GM21825 (cell line): ENCODE results near the gene DDX50.
"Not testable (repeated sequence)": the region's sequence is repeated elsewhere in the genome, so short reads cannot be mapped to it uniquely, and the experiment has no call there.

ENCODE experiments used
- ATAC-seq: cut with Tn5 transposase; IDR thresholded peaks from one replicate; pipeline ENCODE4 v1.9.1; 2021; ENCODE audit warnings: mild to moderate bottlenecking, moderate library complexity; ENCODE audit not compliant: unreplicated experiment

Gene DDX50, protein sequence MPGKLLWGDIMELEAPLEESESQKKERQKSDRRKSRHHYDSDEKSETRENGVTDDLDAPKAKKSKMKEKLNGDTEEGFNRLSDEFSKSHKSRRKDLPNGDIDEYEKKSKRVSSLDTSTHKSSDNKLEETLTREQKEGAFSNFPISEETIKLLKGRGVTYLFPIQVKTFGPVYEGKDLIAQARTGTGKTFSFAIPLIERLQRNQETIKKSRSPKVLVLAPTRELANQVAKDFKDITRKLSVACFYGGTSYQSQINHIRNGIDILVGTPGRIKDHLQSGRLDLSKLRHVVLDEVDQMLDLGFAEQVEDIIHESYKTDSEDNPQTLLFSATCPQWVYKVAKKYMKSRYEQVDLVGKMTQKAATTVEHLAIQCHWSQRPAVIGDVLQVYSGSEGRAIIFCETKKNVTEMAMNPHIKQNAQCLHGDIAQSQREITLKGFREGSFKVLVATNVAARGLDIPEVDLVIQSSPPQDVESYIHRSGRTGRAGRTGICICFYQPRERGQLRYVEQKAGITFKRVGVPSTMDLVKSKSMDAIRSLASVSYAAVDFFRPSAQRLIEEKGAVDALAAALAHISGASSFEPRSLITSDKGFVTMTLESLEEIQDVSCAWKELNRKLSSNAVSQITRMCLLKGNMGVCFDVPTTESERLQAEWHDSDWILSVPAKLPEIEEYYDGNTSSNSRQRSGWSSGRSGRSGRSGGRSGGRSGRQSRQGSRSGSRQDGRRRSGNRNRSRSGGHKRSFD

GRCh38 chr10:68901105-68901927 lies at the start of gene DDX50:
TSS of gene DDX50 (plus strand) at chr10:68901315. CDS start at chr10:68901385, 70 bp downstream.
- peak; percentile 97 for ATAC-seq

DNA sequence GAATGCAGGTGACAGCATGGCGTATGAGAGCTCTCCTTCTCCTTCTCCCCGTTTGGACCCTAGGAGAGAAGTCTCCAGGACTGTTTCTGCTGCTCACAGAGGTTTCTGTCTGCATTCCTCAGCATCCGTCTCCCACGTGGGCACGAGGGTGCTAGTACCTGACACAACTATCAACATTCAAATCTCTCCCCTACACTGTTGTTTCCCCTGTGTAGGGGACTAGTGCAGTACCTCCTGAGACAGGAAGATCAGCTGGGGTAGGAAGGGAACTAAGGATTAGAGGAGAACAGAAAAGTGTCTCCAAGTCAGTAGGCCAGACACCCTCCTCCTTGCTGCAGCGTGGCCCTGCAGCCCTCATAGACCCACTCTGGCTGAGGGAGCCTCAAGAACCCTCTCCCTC lies 44.8 kb upstream of the DDX50 start:
- no peak for ATAC-seq

DNA sequence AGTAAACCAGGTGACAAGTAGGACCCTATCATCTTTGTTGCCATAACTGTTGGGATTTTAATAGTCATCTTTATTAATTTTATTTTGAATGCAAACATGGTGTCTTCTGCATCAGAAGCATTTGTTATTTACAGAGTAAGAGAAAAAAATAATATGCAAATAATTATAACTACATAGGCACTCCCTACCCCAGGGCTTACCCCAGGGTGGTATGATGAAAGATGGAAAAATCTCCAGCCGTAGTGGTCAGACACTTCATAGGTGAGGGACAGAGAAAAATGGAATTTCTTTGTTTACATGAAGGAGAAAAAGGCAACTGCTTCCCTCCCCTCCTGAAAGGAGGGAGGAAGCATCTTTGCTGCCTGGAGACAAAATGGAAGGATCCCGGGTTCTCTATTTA lies 44.1 kb upstream of the DDX50 start:
- ATAC-seq, result no peak

- no peak for ATAC-seq
Measured at GRCh38 chr10:68861253-68861652, 39.9 kb upstream of the DDX50 start.

DNA sequence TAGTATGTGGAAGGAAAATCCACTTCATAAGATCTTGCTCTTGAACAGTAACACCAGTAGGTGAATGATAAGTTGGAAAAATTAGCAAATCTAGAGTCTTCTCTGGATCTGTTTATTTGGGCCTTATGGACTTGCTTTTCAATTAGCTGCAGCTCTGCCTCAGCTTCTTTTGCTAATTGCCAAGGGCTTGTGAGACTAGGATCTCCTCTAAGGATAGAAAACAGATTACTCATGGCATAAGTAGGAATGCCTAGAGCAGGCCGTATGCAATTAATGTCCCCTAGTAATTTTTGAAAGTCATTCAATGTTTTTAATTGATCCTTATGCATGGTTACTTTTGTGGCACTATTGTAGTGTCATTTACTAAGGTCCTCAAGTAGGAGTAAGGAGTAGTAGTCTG lies 36.5 kb upstream of the DDX50 start:
- no peak for ATAC-seq

- not testable (repeated sequence) for ATAC-seq
Measured at GRCh38 chr10:68868173-68868572, 32.9 kb upstream of the DDX50 start.

DNA sequence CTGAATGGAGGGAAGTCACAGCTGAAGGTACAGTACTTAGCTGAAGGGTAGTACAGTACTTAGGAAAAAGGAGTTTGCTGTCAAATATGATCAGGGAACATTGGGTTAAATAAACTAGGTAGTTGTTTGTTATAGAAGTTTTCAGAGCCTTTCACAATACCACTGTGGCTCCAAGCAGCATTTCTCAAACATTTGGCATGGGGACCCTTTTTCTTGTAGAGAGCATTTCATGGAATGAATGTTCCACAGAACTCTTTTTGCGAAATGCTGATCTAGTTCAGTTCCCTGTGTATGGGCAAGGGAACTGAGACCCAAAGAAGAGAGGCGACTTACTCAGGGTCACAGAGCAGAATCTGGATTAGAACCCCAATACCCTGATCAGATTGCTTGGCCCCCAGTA lies 31.5 kb upstream of the DDX50 start:
- ATAC-seq, result no peak

- no peak for ATAC-seq
Measured at GRCh38 chr10:68870061-68870460, 31.1 kb upstream of the DDX50 start.

DNA sequence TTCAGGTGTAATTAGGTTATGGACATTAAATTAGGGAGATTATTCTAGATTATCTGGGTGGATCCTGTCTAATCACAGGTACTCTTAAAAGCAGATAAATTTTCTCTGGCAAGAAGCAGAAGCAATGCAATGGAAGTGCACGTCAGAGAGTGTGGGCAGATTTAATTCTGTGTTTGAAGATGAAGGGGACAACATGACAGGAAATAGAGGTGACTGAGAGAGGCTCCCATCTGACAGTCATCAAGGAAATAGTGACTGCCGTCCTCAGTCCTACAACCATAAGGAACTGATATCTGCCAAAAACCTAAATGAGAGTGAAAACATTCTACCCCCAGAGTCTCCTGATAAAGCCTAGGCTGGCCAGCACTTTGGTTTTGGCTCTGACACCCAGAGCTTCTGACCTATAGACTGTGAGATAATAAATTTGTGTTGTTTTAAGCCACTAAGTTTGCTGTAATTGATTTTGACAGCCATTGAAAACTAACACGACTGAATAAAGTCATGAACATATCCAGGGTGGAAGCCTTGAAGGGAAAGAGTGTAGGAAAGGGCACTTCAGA lies 30.5 kb upstream of the DDX50 start:
- no peak for ATAC-seq

DNA sequence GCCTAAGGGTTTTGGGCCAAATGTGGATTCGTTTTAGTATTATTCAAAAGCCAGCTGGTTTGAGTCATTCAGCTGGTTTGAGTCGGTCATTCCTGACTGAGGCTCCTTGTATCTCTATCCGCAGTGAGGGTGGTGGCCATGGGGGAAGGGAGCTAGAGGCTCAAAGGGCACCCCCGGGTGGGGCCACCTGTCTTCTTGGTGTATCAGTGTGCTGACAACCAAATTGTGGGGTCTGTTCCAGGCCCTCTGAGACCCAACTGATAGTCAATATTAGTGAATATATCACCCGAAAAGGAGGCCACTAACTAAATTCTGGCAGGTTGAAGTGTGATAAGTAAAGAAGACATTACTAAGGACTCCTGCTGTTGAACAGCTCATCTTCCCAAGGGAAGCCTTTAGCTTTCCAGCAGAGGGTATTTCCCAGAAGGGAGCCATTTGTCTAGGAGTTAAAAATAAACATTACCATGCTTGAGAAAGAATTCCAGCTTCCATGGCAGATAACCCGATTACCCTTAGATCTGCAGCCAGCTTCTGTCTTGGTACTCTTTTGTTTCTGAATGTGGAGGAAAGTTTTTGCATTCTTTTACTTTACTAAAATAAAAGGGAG lies 29.9 kb upstream of the DDX50 start:
- ATAC-seq, result no peak

DNA sequence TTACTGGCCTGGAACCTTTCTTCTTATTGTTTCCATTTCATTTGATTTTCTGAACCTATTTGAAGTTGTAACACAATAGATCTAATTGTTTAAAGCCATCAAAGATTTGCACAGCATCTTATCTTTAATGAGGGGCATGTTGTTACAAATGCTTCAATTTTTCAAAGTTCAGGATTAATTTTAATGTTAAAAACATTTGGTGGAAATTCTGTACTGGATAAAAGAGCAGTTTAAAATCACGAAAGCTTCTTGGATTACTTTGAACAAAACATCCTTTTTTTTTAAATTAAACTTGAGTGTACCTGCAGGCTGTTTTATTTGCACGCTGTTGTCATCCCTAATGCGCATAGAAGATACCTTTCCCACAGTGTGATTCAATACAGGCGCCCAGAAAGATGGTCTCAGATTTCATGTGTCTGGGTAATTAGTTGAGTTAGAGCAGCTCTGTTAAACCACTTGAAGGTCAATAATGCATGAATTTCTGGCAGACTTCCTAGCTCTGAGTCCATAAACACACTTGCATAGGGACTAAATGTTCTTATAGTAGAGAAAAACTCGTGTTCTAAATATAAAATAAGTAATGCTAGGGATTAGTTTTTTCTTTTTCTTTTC lies 29.3 kb upstream of the DDX50 start:
- no peak for ATAC-seq

DNA sequence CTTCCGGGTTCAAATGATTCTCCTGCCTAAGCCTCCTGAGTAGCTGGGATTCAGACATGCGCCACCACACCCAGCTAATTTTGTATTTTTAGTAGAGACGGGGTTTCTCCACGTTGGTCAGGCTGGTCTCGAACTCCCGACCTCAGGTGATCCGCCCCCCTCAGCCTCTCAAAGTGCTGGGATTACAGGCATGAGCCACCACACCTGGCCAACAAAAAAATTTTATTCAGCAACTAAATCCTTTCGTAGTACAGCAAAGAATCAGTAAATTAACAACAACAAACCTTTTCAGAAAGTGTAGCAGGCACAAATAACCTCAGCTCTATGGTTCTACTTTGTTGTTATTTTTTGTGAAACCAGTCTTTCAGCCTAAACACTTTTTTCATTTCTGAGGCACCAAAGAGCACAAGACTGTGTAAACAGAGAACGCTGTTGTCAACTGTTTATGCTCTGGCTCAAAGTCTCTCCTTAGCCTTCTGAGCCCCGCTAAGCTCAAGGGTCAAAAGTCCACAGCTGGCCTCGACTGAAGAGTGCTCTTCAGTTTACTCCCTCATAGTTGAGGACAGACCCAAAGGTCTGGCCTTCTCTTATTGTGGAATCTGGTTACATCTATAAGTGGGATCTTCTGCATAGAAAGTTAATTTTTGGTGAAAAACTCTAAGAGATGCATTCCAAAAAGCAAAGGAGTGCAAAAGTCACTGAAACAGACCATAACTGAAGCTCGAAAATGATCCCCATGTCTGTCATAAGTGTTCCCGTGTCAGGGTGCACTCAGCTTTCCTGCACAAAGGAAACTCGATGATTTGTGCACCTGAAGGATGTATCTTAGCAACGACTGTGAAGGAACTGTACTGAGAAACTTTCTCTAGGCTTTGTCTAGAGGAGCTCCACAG lies 24.6 kb upstream of the DDX50 start:
- no peak for ATAC-seq

- ATAC-seq, result no peak
Measured at GRCh38 chr10:68877482-68878110, 23.5 kb upstream of the DDX50 start.

DNA sequence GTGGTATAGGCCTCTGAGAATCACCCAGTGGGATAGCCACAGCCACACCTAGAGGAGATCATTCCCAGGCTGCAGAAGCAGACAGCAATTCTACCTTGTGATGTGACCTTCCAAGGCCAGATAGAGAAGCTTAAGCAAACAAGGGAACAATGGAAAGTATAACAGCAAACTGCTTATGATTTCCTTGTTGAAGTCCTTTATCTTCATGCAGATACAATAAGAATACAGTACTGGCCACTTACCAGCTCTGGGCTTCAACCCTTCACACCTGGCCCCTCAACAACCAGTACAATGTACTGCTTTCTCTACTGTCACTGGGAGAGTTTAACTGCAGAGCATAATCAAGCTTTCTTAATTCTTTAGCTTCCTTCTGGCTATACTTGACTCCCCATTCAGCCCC lies 22.6 kb upstream of the DDX50 start:
- ATAC-seq, result no peak

DNA sequence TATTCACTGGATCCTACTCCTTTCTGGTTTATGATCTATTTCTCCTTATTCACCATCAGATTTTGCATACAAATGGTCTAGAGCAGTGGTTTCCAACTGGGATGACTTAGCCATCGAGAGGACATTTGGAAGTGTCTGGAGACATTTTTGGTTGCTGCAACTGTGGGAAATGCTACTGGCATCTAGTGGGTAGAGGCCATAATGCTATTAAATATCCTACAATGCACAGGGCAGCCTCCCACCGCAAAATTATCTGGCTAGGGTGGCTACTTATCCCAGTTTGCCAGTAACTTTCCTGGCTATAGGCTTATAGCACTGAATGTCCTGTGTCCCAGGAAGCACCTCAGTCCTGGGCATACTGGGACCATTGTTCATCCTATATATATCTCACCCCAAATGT lies 21.5 kb upstream of the DDX50 start:
- ATAC-seq, result no peak

DNA sequence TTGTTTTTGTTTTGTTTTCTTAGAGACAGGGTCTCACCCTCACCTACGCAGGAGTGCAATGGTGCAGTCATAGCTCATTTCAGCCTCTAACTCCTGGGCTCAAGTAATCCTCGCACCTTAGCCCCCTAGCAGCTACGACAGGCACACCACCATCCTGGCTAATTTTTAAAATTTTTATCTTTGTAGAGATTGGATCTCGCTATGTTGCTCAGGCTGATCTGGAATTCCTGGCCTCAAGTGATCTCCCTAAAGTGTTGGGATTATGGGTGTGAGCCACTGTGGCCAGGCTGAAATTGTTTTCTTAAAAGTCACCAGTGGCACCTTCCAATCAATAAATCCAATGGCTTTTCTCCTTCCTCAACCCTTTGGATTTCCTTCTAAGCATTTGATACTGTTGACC lies 20.9 kb upstream of the DDX50 start:
- ATAC-seq, result no peak

GRCh38 chr10:68895041-68895440 lies 6.1 kb upstream of the DDX50 start:
- ATAC-seq, result no peak

DNA sequence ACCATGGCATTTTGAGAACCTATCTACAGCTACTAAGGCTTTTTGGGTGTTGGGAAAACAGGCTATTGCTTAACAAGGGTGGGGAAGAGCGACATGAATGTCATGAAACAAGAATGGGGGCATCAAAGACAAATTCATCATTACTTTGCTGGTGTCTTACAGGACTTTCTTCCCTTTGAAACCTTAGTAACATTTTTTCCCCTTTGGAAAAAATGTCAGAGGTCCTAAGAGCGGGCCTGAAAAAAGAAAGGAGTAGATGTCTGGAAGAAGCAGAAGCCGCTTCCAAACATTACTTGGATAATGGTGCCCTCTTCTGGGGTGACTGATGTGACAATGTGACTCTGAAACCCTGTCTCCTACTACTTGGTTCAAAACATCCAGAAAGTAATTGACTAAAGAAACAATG lies 3.8 kb upstream of the DDX50 start:
- no peak for ATAC-seq

GRCh38 chr10:68899186-68899745 lies 1.8 kb upstream of the DDX50 start:
- no peak for ATAC-seq
